GM18502 (cell line): ENCODE measurements around the gene PEX14.

Experiments
- ATAC-seq: cut with Tn5 transposase; IDR thresholded peaks from one replicate; pipeline ENCODE4 v1.9.1; 2021; ENCODE audit warnings: mild to moderate bottlenecking; ENCODE audit not compliant: unreplicated experiment, poor library complexity

Gene PEX14

GRCh38 chr1:10583641-10584040, 108.9 kb downstream of the PEX14 start:
- no peak for ATAC-seq

- no peak for ATAC-seq
Observed at GRCh38 chr1:10585242-10585641, 110.5 kb downstream of the PEX14 start.

- no peak for ATAC-seq
Observed at GRCh38 chr1:10586125-10586524, 111.4 kb downstream of the PEX14 start.

GRCh38 chr1:10588640-10589039, 113.9 kb downstream of the PEX14 start:
- no peak for ATAC-seq

- no peak for ATAC-seq
Observed at GRCh38 chr1:10589074-10589473, 114.3 kb downstream of the PEX14 start.

GRCh38 chr1:10591010-10591409, 116.3 kb downstream of the PEX14 start:
- ATAC-seq: no peak

GRCh38 chr1:10592373-10592772, 117.6 kb downstream of the PEX14 start:
- no peak for ATAC-seq

- ATAC-seq: no peak
Observed at GRCh38 chr1:10593750-10594149, 119.0 kb downstream of the PEX14 start.

- no peak for ATAC-seq
Observed at GRCh38 chr1:10594595-10595223, 120.0 kb downstream of the PEX14 start.

- ATAC-seq: no peak
Observed at GRCh38 chr1:10596780-10597179, 122.0 kb downstream of the PEX14 start.

- no peak for ATAC-seq
Observed at GRCh38 chr1:10597492-10598388, 123.0 kb downstream of the PEX14 start.

GRCh38 chr1:10598389-10598702, 123.6 kb downstream of the PEX14 start:
- no peak for ATAC-seq

- ATAC-seq: no peak
Observed at GRCh38 chr1:10599194-10599861, 124.6 kb downstream of the PEX14 start.

GRCh38 chr1:10601342-10602070, 126.8 kb downstream of the PEX14 start:
- ATAC-seq: no peak

- ATAC-seq: no peak
Observed at GRCh38 chr1:10602936-10603335, 128.2 kb downstream of the PEX14 start.

GRCh38 chr1:10604966-10605365, 130.2 kb downstream of the PEX14 start:
- no peak for ATAC-seq

GRCh38 chr1:10606064-10606463, 131.3 kb downstream of the PEX14 start:
- no peak for ATAC-seq

GRCh38 chr1:10607228-10607627, 132.5 kb downstream of the PEX14 start:
- no peak for ATAC-seq

- no peak for ATAC-seq
Observed at GRCh38 chr1:10608690-10609089, 133.9 kb downstream of the PEX14 start.

- no peak for ATAC-seq
Observed at GRCh38 chr1:10610901-10611600, 136.3 kb downstream of the PEX14 start.
